GM10266 (cell line): ENCODE results near the gene TMEM140.

Experiments
- DNase-seq: peaks from one replicate; pipeline ENCODE4 v3.0.0; 2012; ENCODE audit errors: extremely low spot score
- CTCF ChIP-seq: IDR thresholded peaks from 2 replicates; pipeline ENCODE4 v1.5.1; 2012; ENCODE audit warnings: mild to moderate bottlenecking, low read depth; ENCODE audit not compliant: control insufficient read depth, insufficient read depth; ENCODE audit errors: missing control alignments

TMEM140 gene

GRCh38 chr7:135183478-135183877 lies 35.6 kb downstream of the TMEM140 start:
- no peak for TF ChIP-seq CTCF
- DNase-seq: no peak

GRCh38 chr7:135184254-135184841 lies 36.5 kb downstream of the TMEM140 start:
- DNase-seq: no peak
- TF ChIP-seq CTCF: no peak

- no peak for TF ChIP-seq CTCF
- DNase-seq: no peak
Observed at GRCh38 chr7:135185471-135186260, 37.8 kb downstream of the TMEM140 start.

GRCh38 chr7:135186261-135186540 lies 38.3 kb downstream of the TMEM140 start:
- DNase-seq: no peak

GRCh38 chr7:135186841-135187253 lies 39.0 kb downstream of the TMEM140 start:
- peak; percentile 18 for TF ChIP-seq CTCF
- DNase-seq: peak; percentile 85

More at GRCh38 chr7:135186261-135186540, 38.3 kb downstream of the TMEM140 start:
- TF ChIP-seq CTCF: no peak

GRCh38 chr7:135188298-135188984 lies 40.6 kb downstream of the TMEM140 start:
- TF ChIP-seq CTCF: no peak
- DNase-seq: peak; percentile 47

GRCh38 chr7:135189221-135189662 lies 41.4 kb downstream of the TMEM140 start:
- no peak for TF ChIP-seq CTCF
- no peak for DNase-seq
